Anterior cingulate cortex (tissue), 58 donors: ENCODE measurements around the gene EXOSC6.
"Not testable (repeated sequence)": the region's sequence is repeated elsewhere in the genome, so short reads cannot be mapped to it uniquely, and the experiment has no call there.

ENCODE experiments used
- DNase-seq, 58 donors: peaks; one replicate each; lab custom pipeline; 2025; lab: John Stamatoyannopoulos, UW

Gene EXOSC6

DNA sequence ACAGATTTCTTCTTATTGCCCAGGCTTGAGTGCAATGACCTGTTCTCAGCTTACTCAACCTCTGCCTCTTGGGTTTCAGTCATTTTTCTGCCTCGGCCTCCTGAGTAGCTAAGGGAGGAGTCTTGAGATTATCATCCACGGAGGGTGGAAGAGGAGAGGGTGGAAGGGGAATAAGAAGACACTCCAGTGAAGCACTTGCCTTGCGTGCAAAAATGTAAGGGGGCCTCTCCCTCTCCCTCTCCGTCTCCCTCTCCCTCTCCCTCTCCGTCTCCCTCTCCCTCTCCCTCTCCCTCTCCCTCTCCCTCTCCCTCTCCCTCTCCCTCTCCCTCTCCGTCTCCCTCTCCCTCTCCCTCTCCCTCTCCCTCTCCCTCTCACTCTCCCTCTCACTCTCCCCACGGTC lies 48.2 kb downstream of the EXOSC6 start:
- DNase-seq, result not testable (repeated sequence)

DNA sequence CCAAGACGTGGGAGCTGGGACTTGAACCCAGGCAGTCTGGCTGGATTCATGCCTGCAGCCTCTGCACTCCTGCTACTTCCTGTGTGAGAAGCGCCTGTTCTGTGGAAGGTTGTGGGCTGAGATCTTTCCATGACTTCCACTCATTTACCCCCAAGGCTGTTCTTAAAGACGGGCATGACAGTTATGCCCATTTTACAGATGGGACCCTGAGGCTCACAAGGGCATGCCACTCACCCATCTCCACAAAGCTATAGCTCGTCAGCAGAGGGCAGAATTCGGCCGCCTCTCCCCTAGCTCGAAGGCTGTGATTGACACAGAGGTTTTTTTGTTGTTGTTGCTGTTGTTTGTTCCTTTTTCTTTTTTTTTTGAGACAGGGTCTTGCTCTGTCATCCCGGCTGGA lies 51.7 kb downstream of the EXOSC6 start:
- not testable (repeated sequence) for DNase-seq

DNA sequence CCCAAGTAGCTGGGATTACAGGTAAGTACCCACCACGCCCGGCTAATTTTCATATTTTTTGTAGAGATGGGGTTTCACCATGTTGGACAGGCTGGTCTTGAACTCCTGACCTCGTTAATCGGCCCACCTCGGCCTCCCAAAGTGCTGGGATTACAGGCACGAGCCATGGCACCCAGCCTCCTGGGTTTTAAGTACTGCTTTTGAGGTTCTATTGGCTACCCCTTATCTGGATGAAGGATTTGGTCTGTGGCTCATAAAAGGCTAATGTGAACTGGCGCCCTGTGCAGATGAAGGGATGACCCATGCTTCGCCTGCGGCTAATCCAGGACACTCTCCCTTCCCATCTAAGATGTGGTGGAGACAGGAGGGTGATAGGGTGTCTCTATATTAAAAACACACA lies 52.6 kb downstream of the EXOSC6 start:
- not testable (repeated sequence) for DNase-seq

GRCh38 chr16:70198666-70199065 lies 53.1 kb downstream of the EXOSC6 start:
- peak in 2 of 58 donors; percentile 10 to 18 for DNase-seq

GRCh38 chr16:70198230-70198629 lies 53.5 kb downstream of the EXOSC6 start:
- DNase-seq, result not testable (repeated sequence)

DNA sequence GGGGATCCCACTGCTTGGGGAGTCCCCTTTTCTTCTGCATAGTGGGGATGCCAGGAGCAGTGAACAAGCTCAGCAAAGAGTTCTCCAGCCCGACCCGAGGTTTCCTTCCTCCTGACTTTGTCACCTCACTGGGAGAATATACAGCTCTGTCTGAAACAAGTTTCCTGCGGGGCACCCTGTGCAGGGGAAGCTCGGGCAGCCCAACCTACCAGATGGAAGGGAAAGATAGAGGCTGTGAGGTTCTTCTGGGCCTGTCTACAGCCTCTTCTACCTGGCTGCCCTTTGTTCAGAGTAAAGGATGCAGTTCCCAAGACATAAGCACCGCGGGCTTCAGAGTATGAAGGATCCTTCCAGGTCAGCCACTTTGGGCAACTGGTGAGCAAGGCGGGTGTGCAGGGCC lies 54.1 kb downstream of the EXOSC6 start:
- peak in 1 of 58 donors; percentile 2 for DNase-seq
